Liver (tissue), 9 donors: ENCODE data around the gene MGAT4A. TPM values are rescaled to one million over a fixed set of nuclear protein-coding genes. Genes with fewer than 3 reads are reported as not detected.

ENCODE experiments used
- DNase-seq: peaks from one replicate; pipeline ENCODE4 v3.0.0-alpha.2; 2017; ENCODE audit warnings: low spot score
- H3K27ac ChIP-seq, 2 donors: one replicate each; pipeline ENCODE4 v1.7.0; 2013; ENCODE audit warnings: inconsistent platforms in 2 of 2, low read length in 2 of 2, control low read depth in 1 of 2, low read depth in 1 of 2, mild to moderate bottlenecking in 1 of 2
- H3K27me3 ChIP-seq, 4 donors: one replicate each; pipeline versions ENCODE4 v1.6.1 to v1.7.0; 2013; ENCODE audit warnings: low read length in 3 of 4, inconsistent platforms in 1 of 4, mild to moderate bottlenecking in 1 of 4, moderate library complexity in 1 of 4; ENCODE audit not compliant: control insufficient read depth in 4 of 4, insufficient read depth in 4 of 4
- H3K36me3 ChIP-seq, 4 donors: one replicate each; pipeline versions ENCODE4 v1.6.1 to v1.7.0; 2013; ENCODE audit warnings: low read length in 3 of 4, mild to moderate bottlenecking in 3 of 4, low read depth in 1 of 4, moderate library complexity in 1 of 4; ENCODE audit not compliant: control insufficient read depth in 4 of 4, insufficient read depth in 3 of 4
- H3K4me1 ChIP-seq, 4 donors: one replicate each; pipeline versions ENCODE4 v1.6.1 to v1.7.0; 2013; ENCODE audit warnings: low read length in 3 of 4, mild to moderate bottlenecking in 3 of 4, moderate library complexity in 1 of 4; ENCODE audit not compliant: control insufficient read depth in 4 of 4, insufficient read depth in 4 of 4
- H3K4me3 ChIP-seq, 3 donors: one replicate each; pipeline versions ENCODE4 v1.6.1 to v1.7.0; 2013; ENCODE audit warnings: low read length in 3 of 3, control low read depth in 1 of 3, low read depth in 1 of 3, mild to moderate bottlenecking in 1 of 3
- H3K9ac ChIP-seq, 2 donors: one replicate each; pipeline ENCODE4 v1.7.0; 2013; ENCODE audit warnings: low read length in 2 of 2, mild to moderate bottlenecking in 2 of 2, moderate library complexity in 2 of 2, control low read depth in 1 of 2, low read depth in 1 of 2
- H3K9me3 ChIP-seq, 4 donors: one replicate each; pipeline versions ENCODE4 v1.6.1 to v1.7.0; 2013; ENCODE audit warnings: low read length in 3 of 4; ENCODE audit not compliant: control insufficient read depth in 4 of 4
- FOXA1 ChIP-seq: IDR thresholded peaks from 2 replicates; pipeline ENCODE4 v1.6.1; 2016; ENCODE audit warnings: antibody characterized with exemption
- FOXA2 ChIP-seq: IDR thresholded peaks from 2 replicates; pipeline ENCODE4 v1.6.1; 2016; ENCODE audit warnings: antibody characterized with exemption
- GABPA ChIP-seq, 2 donors: IDR thresholded peaks in 1 of 2; conservative IDR thresholded peaks in 1 of 2; 2 replicates each; pipeline ENCODE4 v1.6.1; 2016; ENCODE audit warnings: antibody characterized with exemption in 2 of 2, mild to moderate bottlenecking in 1 of 2, moderate library complexity in 1 of 2
- HNF4A ChIP-seq, 2 donors: conservative IDR thresholded peaks; 2 replicates each; pipeline ENCODE4 v1.6.1; 2016; ENCODE audit warnings: antibody characterized with exemption in 2 of 2, mild to moderate bottlenecking in 2 of 2
- JUND ChIP-seq, 2 donors: IDR thresholded peaks; 2 replicates each; pipeline ENCODE4 v1.6.1; 2016; ENCODE audit warnings: antibody characterized with exemption in 2 of 2
- NR2F2 ChIP-seq: IDR thresholded peaks from 2 replicates; pipeline ENCODE4 v1.6.1; 2016; ENCODE audit warnings: antibody characterized with exemption
- RXRA ChIP-seq, 2 donors: IDR thresholded peaks; 2 replicates each; pipeline ENCODE4 v1.6.1; 2017 to 2018; ENCODE audit warnings: antibody characterized with exemption in 2 of 2, mild to moderate bottlenecking in 1 of 2
- YY1 ChIP-seq: IDR thresholded peaks from 2 replicates; pipeline ENCODE4 v1.6.1; 2016; ENCODE audit warnings: antibody characterized with exemption, mild to moderate bottlenecking
- WGBS: extraction: QIAGEN DNeasy Blood & Tissue Kit; methylation state at CpG from one replicate; pipeline ENCODE4 v1.1.7; 2013; 5-methylcytosine and 5-hydroxymethylcytosine counted together
- polyA plus RNA-seq, 2 donors: library from polyadenylated mRNA; stranded (reverse) in 1 of 2; unstranded in 1 of 2; fragments of 200-250 nt in 1 of 2; fragments of >200 nt in 1 of 2; fragmentation: Nextera tagmentation in 1 of 2; extraction: Ambion mirVana in 1 of 2; gene quantifications; one replicate each; pipeline versions ENCODE4 v1.2.1 to v1.2.3, GENCODE V29; 2013 to 2015
- total RNA-seq, 2 donors: library from RNA; depleted of rRNA; stranded (reverse); fragments of >200 nt; gene quantifications; one replicate each; pipeline ENCODE4 v1.2.3, GENCODE V29; 2014
- TF ChIP-seq, protein P1 (sequence below): fragments of 150-350 bp; IDR thresholded peaks from 2 replicates; pipeline ENCODE4 v1.5.1; 2017; ENCODE audit warnings: improper control_type of control experiment, low read depth, low read length; ENCODE audit not compliant: missing input control
- TF ChIP-seq, protein P2 (sequence below): IDR thresholded peaks from 2 replicates; pipeline ENCODE4 v1.6.1; 2016; ENCODE audit warnings: antibody characterized with exemption, mild to moderate bottlenecking
- TF ChIP-seq, protein P3 (sequence below): IDR thresholded peaks from 2 replicates; pipeline ENCODE4 v1.6.1; 2016; ENCODE audit warnings: antibody characterized with exemption
- TF ChIP-seq, protein P4 (sequence below): IDR thresholded peaks from 2 replicates; pipeline ENCODE4 v1.6.1; 2016; ENCODE audit warnings: antibody characterized with exemption
- donor health status: healthy.
- donor health status: healthy.
- donor health status: healthy.
- donor health status: healthy.
- donor health status: healthy.

Gene MGAT4A
- total and polyA plus RNA-seq, 4 donors: 2.7 to 17.3 (median 5.4) TPM

DNA sequence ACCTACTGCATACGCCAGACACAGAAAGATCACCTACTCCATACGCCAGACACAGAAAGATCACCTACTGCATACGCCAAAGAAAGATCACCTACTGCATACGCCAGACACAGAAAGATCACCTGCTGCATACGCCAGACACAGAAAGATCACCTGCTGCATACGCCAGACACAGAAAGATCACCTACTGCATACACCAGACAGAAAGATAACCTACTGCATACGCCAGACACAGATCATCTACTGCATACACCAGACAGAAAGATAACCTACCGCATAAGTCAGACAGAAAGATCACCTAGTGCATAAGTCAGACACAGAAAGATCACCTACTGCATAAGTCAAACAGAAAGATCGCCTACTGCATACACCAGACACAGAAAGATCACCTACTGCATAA lies 148.4 kb downstream of the MGAT4A start:
- H3K9me3 ChIP-seq: no peaks in the 10 kb centered on the region
- peaks cover 0 to 10% (median 5%) of the 10 kb centered on the region in 4 donors for H3K36me3 ChIP-seq
- no peak overlapping the region for H3K9ac ChIP-seq
- H3K4me1 ChIP-seq: peaks cover 0 to 7% (median 3%) of the 10 kb centered on the region in 4 donors
- TF ChIP-seq YY1: no peak
- TF ChIP-seq HNF4A (conservative IDR thresholded peaks at IDR 0.05): no peak
- no peak for TF ChIP-seq JUND (IDR thresholded peaks at IDR 0.05)
- TF ChIP-seq, protein P1, sequence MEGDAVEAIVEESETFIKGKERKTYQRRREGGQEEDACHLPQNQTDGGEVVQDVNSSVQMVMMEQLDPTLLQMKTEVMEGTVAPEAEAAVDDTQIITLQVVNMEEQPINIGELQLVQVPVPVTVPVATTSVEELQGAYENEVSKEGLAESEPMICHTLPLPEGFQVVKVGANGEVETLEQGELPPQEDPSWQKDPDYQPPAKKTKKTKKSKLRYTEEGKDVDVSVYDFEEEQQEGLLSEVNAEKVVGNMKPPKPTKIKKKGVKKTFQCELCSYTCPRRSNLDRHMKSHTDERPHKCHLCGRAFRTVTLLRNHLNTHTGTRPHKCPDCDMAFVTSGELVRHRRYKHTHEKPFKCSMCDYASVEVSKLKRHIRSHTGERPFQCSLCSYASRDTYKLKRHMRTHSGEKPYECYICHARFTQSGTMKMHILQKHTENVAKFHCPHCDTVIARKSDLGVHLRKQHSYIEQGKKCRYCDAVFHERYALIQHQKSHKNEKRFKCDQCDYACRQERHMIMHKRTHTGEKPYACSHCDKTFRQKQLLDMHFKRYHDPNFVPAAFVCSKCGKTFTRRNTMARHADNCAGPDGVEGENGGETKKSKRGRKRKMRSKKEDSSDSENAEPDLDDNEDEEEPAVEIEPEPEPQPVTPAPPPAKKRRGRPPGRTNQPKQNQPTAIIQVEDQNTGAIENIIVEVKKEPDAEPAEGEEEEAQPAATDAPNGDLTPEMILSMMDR: no peak
- no peak for TF ChIP-seq NR2F2
- TF ChIP-seq, protein P2, sequence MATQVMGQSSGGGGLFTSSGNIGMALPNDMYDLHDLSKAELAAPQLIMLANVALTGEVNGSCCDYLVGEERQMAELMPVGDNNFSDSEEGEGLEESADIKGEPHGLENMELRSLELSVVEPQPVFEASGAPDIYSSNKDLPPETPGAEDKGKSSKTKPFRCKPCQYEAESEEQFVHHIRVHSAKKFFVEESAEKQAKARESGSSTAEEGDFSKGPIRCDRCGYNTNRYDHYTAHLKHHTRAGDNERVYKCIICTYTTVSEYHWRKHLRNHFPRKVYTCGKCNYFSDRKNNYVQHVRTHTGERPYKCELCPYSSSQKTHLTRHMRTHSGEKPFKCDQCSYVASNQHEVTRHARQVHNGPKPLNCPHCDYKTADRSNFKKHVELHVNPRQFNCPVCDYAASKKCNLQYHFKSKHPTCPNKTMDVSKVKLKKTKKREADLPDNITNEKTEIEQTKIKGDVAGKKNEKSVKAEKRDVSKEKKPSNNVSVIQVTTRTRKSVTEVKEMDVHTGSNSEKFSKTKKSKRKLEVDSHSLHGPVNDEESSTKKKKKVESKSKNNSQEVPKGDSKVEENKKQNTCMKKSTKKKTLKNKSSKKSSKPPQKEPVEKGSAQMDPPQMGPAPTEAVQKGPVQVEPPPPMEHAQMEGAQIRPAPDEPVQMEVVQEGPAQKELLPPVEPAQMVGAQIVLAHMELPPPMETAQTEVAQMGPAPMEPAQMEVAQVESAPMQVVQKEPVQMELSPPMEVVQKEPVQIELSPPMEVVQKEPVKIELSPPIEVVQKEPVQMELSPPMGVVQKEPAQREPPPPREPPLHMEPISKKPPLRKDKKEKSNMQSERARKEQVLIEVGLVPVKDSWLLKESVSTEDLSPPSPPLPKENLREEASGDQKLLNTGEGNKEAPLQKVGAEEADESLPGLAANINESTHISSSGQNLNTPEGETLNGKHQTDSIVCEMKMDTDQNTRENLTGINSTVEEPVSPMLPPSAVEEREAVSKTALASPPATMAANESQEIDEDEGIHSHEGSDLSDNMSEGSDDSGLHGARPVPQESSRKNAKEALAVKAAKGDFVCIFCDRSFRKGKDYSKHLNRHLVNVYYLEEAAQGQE: no peak
- TF ChIP-seq, protein P3, sequence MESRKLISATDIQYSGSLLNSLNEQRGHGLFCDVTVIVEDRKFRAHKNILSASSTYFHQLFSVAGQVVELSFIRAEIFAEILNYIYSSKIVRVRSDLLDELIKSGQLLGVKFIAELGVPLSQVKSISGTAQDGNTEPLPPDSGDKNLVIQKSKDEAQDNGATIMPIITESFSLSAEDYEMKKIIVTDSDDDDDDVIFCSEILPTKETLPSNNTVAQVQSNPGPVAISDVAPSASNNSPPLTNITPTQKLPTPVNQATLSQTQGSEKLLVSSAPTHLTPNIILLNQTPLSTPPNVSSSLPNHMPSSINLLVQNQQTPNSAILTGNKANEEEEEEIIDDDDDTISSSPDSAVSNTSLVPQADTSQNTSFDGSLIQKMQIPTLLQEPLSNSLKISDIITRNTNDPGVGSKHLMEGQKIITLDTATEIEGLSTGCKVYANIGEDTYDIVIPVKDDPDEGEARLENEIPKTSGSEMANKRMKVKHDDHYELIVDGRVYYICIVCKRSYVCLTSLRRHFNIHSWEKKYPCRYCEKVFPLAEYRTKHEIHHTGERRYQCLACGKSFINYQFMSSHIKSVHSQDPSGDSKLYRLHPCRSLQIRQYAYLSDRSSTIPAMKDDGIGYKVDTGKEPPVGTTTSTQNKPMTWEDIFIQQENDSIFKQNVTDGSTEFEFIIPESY: no peak
- no peak for TF ChIP-seq FOXA1
- no peak for TF ChIP-seq FOXA2
- no peak for TF ChIP-seq GABPA (IDR thresholded peaks at IDR 0.05 in 1 of 2, conservative IDR thresholded peaks at IDR 0.05 in 1 of 2)
- no peak overlapping the region for H3K27ac ChIP-seq
- no peak for DNase-seq
- no peak overlapping the region for H3K4me3 ChIP-seq
- H3K27me3 ChIP-seq: no peaks in the 10 kb centered on the region
- 96% methylated on average over 9 of the region's 9 CpGs for whole genome bisulfite sequencing

DNA sequence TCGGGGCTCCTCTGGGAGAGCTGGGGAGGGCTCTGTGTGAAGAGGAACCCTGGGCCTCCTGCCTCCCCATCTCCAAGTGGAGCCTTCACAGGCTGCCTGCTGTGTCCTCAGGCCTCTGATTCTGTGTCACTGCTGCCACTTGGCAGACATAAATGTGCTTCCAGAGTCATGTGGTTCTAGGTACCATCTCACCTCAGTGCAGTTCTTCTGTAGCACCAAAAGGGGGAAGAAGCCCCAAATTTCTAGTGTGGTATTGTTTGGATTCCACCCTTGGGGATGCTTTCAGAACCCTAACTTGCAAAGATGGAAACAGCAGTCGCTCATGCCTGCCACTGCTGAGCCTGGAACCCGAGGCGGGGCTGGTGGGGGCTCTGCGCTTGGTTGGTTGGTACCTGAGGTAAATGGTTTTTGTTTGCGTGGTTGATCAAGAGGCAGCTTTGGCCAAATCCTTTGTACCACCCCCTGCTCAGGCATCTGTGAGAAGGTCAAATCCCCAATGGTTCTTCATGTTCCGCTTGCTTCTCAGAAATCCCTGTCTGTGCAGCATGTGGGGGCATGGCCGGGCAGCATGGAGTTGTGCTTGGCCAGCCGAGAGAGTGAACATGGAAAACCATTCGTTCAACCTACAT lies 150.2 kb downstream of the MGAT4A start:
- no peaks in the 10 kb centered on the region for H3K27me3 ChIP-seq
- peaks cover 0 to 18% (median 7%) of the 10 kb centered on the region in 4 donors for H3K36me3 ChIP-seq
- DNase-seq: no peak
- no peak overlapping the region for H3K4me3 ChIP-seq
- no peak overlapping the region for H3K27ac ChIP-seq
- H3K4me1 ChIP-seq: peaks cover 0 to 7% (median 3%) of the 10 kb centered on the region in 4 donors
- no peak overlapping the region for H3K9ac ChIP-seq
- WGBS: 94% methylated on average over 10 of the region's 10 CpGs
- no peaks in the 10 kb centered on the region for H3K9me3 ChIP-seq
- TF ChIP-seq, protein P2: no peak
- no peak for TF ChIP-seq YY1
- TF ChIP-seq FOXA1: no peak
- no peak for TF ChIP-seq RXRA (IDR thresholded peaks at IDR 0.05)
- TF ChIP-seq, protein P3: no peak
- TF ChIP-seq HNF4A (conservative IDR thresholded peaks at IDR 0.05): no peak
- TF ChIP-seq, protein P4, sequence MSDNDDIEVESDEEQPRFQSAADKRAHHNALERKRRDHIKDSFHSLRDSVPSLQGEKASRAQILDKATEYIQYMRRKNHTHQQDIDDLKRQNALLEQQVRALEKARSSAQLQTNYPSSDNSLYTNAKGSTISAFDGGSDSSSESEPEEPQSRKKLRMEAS: no peak
